RWPE2 (cell line): ENCODE results near the gene TMEM52B.

ENCODE experiments used
- ATAC-seq: fragments of 200-7000 bp; cut with Tn5 transposase; 3 replicates; pipeline ENCODE4 v1.9.1; 2021; ENCODE audit warnings: low read depth
- DNase-seq: peaks from one replicate; pipeline ENCODE4 v3.0.0-alpha.2; 2020; ENCODE audit warnings: low spot score
- H3K27ac ChIP-seq: fragments of 450-650 bp; 2 replicates; pipeline ENCODE4 v1.5.1; 2017; ENCODE audit warnings: mild to moderate bottlenecking; ENCODE audit not compliant: poor library complexity, severe bottlenecking
- H3K27me3 ChIP-seq: fragments of 250-450 bp; sonication (Bioruptor Pico); 2 replicates; pipeline ENCODE4 v1.5.1; 2021; ENCODE audit warnings: mild to moderate bottlenecking, moderate library complexity; ENCODE audit not compliant: insufficient read depth, poor library complexity, severe bottlenecking
- H3K36me3 ChIP-seq: fragments of 250-450 bp; sonication (Bioruptor Pico); 2 replicates; pipeline ENCODE4 v1.5.1; 2020; ENCODE audit warnings: low read depth, mild to moderate bottlenecking, moderate library complexity
- H3K4me1 ChIP-seq: fragments of 250-450 bp; sonication (Bioruptor Pico); 2 replicates; pipeline ENCODE4 v1.5.1; 2021; ENCODE audit warnings: mild to moderate bottlenecking, moderate library complexity; ENCODE audit not compliant: insufficient read depth, poor library complexity, severe bottlenecking
- H3K4me3 ChIP-seq: fragments of 250-450 bp; sonication (Bioruptor Pico); 2 replicates; pipeline ENCODE4 v1.5.1; 2021; ENCODE audit warnings: mild to moderate bottlenecking, moderate library complexity; ENCODE audit not compliant: severe bottlenecking
- H3K9me3 ChIP-seq: fragments of 250-450 bp; sonication (Bioruptor Pico); 2 replicates; pipeline ENCODE4 v1.5.1; 2021; ENCODE audit warnings: mild to moderate bottlenecking, moderate library complexity; ENCODE audit not compliant: severe bottlenecking
- TF ChIP-seq, protein P1 (sequence below): fragments of 450-650 bp; IDR thresholded peaks from one replicate; pipeline ENCODE4 v1.5.1; 2017; ENCODE audit warnings: mild to moderate bottlenecking, moderate library complexity; ENCODE audit not compliant: poor library complexity, severe bottlenecking

The TMEM52B gene

DNA sequence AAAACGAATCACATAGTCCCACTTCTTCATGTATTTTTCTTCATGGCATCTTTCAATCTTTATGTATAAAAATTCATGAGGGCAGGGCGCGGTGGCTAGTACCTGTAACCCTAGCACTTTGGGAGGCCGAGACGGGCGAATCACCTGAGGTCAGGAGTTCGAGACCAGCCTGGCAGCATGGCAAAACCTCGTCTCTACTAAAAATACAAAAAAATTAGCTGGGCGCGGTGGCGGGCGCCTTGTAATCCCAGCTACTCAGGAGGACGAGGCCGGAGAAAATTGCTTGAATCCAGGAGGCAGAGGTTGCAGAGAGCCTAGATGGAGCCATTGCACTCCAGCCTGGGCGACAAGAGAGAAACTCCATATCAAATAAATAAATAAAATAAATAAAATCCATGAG lies 31.4 kb downstream of the TMEM52B start:
- no peak for ATAC-seq

DNA sequence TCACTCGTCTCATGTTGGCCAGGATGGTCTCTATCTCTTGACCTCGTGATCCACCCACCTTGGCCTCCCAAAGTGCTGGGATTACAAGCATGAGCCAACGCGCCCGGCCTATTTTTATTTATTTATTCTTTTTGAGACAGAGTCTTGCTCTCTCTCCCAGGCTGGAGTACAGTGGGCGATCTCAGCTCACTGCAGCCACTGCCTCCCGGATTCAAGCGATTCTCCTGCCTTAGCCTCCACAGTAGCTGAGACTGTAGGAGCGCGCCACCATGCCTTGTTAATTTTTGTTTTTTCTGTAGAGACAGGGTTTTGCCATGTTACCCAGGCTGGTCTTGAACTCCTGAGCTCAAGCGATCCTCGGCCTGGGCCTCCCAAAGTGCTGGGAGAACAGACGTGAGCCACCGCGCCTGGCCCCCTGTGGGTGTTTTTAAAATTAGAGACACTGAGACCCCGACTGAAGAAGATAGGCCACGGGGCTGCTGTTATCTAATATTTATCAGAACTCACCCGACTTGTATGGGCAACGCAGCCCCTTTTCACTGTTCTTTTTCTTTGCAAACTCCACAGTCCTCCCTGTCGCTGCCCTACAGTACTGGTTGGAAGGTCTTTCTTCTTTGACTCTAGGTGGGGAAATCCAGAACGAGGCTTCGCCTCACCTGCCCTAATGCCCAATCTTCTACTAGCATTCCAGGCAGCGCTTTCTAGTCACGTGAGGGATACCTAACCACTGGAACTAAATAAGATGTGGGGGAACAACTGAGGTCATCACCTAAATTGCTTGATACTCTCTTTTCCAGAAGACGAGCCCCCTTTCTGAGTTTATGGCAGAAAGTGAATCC lies 32.5 kb downstream of the TMEM52B start:
- no peak for ATAC-seq
- Histone ChIP-seq H3K27me3 (no peaks in the 10 kb centered on the region), H3K4me3 (no peak overlapping the region), H3K4me1 (no peaks in the 10 kb centered on the region), H3K27ac (peak overlapping the region; percentile 50), H3K36me3 (no peaks in the 10 kb centered on the region), H3K9me3 (no peaks in the 10 kb centered on the region)
- TF ChIP-seq, protein P1, sequence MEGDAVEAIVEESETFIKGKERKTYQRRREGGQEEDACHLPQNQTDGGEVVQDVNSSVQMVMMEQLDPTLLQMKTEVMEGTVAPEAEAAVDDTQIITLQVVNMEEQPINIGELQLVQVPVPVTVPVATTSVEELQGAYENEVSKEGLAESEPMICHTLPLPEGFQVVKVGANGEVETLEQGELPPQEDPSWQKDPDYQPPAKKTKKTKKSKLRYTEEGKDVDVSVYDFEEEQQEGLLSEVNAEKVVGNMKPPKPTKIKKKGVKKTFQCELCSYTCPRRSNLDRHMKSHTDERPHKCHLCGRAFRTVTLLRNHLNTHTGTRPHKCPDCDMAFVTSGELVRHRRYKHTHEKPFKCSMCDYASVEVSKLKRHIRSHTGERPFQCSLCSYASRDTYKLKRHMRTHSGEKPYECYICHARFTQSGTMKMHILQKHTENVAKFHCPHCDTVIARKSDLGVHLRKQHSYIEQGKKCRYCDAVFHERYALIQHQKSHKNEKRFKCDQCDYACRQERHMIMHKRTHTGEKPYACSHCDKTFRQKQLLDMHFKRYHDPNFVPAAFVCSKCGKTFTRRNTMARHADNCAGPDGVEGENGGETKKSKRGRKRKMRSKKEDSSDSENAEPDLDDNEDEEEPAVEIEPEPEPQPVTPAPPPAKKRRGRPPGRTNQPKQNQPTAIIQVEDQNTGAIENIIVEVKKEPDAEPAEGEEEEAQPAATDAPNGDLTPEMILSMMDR: no peak
- DNase-seq: no peak

More for the DNA sequence above, 31.4 kb downstream of the TMEM52B start:
- Histone ChIP-seq H3K27ac (no peak overlapping the region), H3K4me3 (no peak overlapping the region), H3K27me3 (no peaks in the 10 kb centered on the region), H3K4me1 (no peaks in the 10 kb centered on the region), H3K36me3 (no peaks in the 10 kb centered on the region), H3K9me3 (no peaks in the 10 kb centered on the region)
- DNase-seq: no peak
- TF ChIP-seq, protein P1: no peak

DNA sequence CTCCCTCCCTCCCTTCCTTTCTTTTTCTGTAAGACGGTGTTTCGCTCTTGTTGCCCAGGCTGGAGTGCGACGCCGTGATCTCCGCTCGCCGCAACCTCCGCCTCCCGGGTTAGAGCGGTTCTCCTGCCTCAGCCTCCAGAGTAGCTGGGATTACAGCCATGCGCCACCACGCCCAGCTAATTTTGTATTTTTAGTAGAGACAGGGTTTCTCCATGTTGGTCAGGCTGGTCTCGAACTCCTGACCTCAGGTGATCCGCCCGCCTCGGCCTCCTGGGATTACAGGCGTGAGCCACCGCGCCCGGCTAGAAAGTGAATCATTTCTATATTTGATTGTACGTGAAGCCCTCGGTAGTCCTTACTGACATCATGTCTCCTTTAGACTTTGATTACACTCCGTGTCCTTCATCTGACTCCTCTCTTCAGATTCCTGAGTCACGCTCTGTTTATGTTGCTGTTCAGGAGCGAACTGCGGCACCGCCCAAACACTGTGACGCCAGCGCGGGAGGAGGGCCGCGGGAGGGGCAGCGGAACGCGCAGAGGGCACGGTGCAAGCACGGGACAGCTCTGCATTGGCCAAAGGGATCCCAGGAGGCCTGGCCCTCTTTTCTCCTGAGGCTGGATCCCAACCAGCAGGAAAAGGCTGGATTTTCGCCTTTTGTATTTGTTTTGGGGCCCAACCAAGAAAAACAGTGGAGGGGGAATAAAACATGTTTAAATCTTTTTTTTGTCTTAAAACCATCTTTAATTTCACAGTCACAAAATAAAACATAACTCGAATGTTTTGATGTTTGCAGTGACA lies 33.3 kb downstream of the TMEM52B start:
- H3K27ac ChIP-seq: peak overlapping the region; percentile 50
- TF ChIP-seq, protein P1: no peak

DNA sequence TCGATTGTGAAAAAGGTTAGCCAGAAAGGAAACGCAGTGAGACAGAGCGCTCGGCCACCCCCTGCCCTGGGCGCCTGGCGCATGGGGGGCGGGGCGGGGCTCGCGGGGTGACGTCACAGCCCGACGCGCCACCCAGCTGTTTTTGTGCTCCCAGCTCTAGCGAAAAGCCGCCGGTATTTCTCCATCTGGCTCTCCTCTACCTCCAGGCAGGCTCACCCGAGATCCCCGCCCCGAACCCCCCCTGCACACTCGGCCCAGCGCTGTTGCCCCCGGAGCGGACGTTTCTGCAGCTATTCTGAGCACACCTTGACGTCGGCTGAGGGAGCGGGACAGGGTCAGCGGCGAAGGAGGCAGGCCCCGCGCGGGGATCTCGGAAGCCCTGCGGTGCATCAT lies 33.9 kb downstream of the TMEM52B start, which contains the start of gene GABARAPL1:
GABARAPL1 (plus strand) TSS at position 139 of the 393 bp plus-strand sequence; CDS start at position 392, 253 bp downstream.
- Histone ChIP-seq H3K36me3 (no peaks in the 10 kb centered on the region), H3K4me1 (no peaks in the 10 kb centered on the region), H3K9me3 (no peaks in the 10 kb centered on the region), H3K27me3 (no peaks in the 10 kb centered on the region), H3K4me3 (peak within 1 kb of the TSS; percentile 58), H3K27ac (peak within 1 kb of the TSS; percentile 50)
- DNase-seq: no peak
- TF ChIP-seq, protein P1: no peak
- ATAC-seq: peak; percentile 47

More for the DNA sequence above, 33.3 kb downstream of the TMEM52B start:
- Histone ChIP-seq H3K27me3 (no peaks in the 10 kb centered on the region), H3K4me1 (no peaks in the 10 kb centered on the region), H3K4me3 (peak overlapping the region; percentile 58), H3K36me3 (no peaks in the 10 kb centered on the region), H3K9me3 (no peaks in the 10 kb centered on the region)
- DNase-seq: peak; percentile 87
- peak; percentile 89 for ATAC-seq
